Measurements from ENCODE around the gene TFF2.

The TFF2 gene

GRCh38 chr21:42350927-42351426, at the start of gene TFF2:
Gene TFF2 (minus strand): TSS chr21:42350994. CDS start chr21:42350957, 37 bp downstream.
- no peaks in the 10 kb centered on the region for H3K36me3 Mint-ChIP-seq (ENCODE audit: low read depth)

GRCh38 chr21:42400525-42400924, 49.7 kb upstream of the TFF2 start:
- peak overlapping the region; percentile 64 for H3K4me3 Mint-ChIP-seq
- H3K27ac Mint-ChIP-seq, result peak overlapping the region; percentile 87
- peaks cover 36% of the 10 kb centered on the region for H3K36me3 Mint-ChIP-seq (ENCODE audit: low read depth)
- no peaks in the 10 kb centered on the region for H3K27me3 Mint-ChIP-seq
- peaks cover 69% of the 10 kb centered on the region for H3K4me1 Mint-ChIP-seq (ENCODE audit: low read depth)
- peaks cover 8% of the 10 kb centered on the region for H3K9me3 Mint-ChIP-seq

More at GRCh38 chr21:42350927-42351426, at the start of gene TFF2:
- no peak within 1 kb of the TSS for H3K4me3 Mint-ChIP-seq
- peaks cover 16% of the 10 kb centered on the region for H3K9me3 Mint-ChIP-seq
- no peaks in the 10 kb centered on the region for H3K4me1 Mint-ChIP-seq (ENCODE audit: low read depth)
- H3K27ac Mint-ChIP-seq, result no peak within 1 kb of the TSS
- peaks cover 4% of the 10 kb centered on the region for H3K27me3 Mint-ChIP-seq

GRCh38 chr21:42398436-42399028, 47.7 kb upstream of the TFF2 start:
- H3K4me1 Mint-ChIP-seq (ENCODE audit: low read depth), result peaks cover 76% of the 10 kb centered on the region
- H3K27me3 Mint-ChIP-seq, result no peaks in the 10 kb centered on the region
- H3K36me3 Mint-ChIP-seq (ENCODE audit: low read depth), result peaks cover 34% of the 10 kb centered on the region
- no peak overlapping the region for H3K4me3 Mint-ChIP-seq
- H3K27ac Mint-ChIP-seq, result peak overlapping the region; percentile 65
- H3K9me3 Mint-ChIP-seq, result peaks cover 8% of the 10 kb centered on the region

- H3K36me3 Mint-ChIP-seq (ENCODE audit: low read depth), result peaks cover 34% of the 10 kb centered on the region
- H3K9me3 Mint-ChIP-seq, result peaks cover 8% of the 10 kb centered on the region
- H3K27me3 Mint-ChIP-seq, result no peaks in the 10 kb centered on the region
- peaks cover 77% of the 10 kb centered on the region for H3K4me1 Mint-ChIP-seq (ENCODE audit: low read depth)
- no peak overlapping the region for H3K4me3 Mint-ChIP-seq
- peak overlapping the region; percentile 53 for H3K27ac Mint-ChIP-seq
Measured at GRCh38 chr21:42397746-42398394, 47.1 kb upstream of the TFF2 start.

- Mint-ChIP-seq H3K4me1 (ENCODE audit: low read depth) (peaks cover 79% of the 10 kb centered on the region), H3K4me3 (no peak overlapping the region), H3K27me3 (no peaks in the 10 kb centered on the region), H3K9me3 (peaks cover 7% of the 10 kb centered on the region), H3K27ac (peak overlapping the region; percentile 53), H3K36me3 (ENCODE audit: low read depth) (peaks cover 34% of the 10 kb centered on the region)
Measured at GRCh38 chr21:42396799-42397745, 46.3 kb upstream of the TFF2 start.

GRCh38 chr21:42395905-42396651, 45.3 kb upstream of the TFF2 start, which contains the start of gene TMPRSS3:
Gene TMPRSS3 (minus strand): TSS chr21:42396052. CDS start chr21:42395417, 635 bp downstream.
- Mint-ChIP-seq H3K36me3 (ENCODE audit: low read depth) (peaks cover 33% of the 10 kb centered on the region), H3K27ac (peak within 1 kb of the TSS; percentile 63), H3K9me3 (no peaks in the 10 kb centered on the region), H3K4me1 (ENCODE audit: low read depth) (peaks cover 77% of the 10 kb centered on the region), H3K4me3 (no peak within 1 kb of the TSS), H3K27me3 (no peaks in the 10 kb centered on the region)

GRCh38 chr21:42395302-42395701, 44.5 kb upstream of the TFF2 start:
- peaks cover 77% of the 10 kb centered on the region for H3K4me1 Mint-ChIP-seq (ENCODE audit: low read depth)
- H3K27me3 Mint-ChIP-seq, result no peaks in the 10 kb centered on the region
- H3K4me3 Mint-ChIP-seq, result no peak overlapping the region
- peak overlapping the region; percentile 63 for H3K27ac Mint-ChIP-seq
- peaks cover 40% of the 10 kb centered on the region for H3K36me3 Mint-ChIP-seq (ENCODE audit: low read depth)
- no peaks in the 10 kb centered on the region for H3K9me3 Mint-ChIP-seq

GRCh38 chr21:42393443-42393950, 42.7 kb upstream of the TFF2 start:
- H3K36me3 Mint-ChIP-seq (ENCODE audit: low read depth), result peaks cover 51% of the 10 kb centered on the region
- peak overlapping the region; percentile 69 for H3K4me3 Mint-ChIP-seq
- H3K27ac Mint-ChIP-seq, result peak overlapping the region; percentile 86
- peaks cover 77% of the 10 kb centered on the region for H3K4me1 Mint-ChIP-seq (ENCODE audit: low read depth)
- H3K9me3 Mint-ChIP-seq, result no peaks in the 10 kb centered on the region
- H3K27me3 Mint-ChIP-seq, result no peaks in the 10 kb centered on the region

- peak overlapping the region; percentile 86 for H3K27ac Mint-ChIP-seq
- H3K4me1 Mint-ChIP-seq (ENCODE audit: low read depth), result peaks cover 74% of the 10 kb centered on the region
- peaks cover 53% of the 10 kb centered on the region for H3K36me3 Mint-ChIP-seq (ENCODE audit: low read depth)
Measured at GRCh38 chr21:42392731-42393442, 42.1 kb upstream of the TFF2 start.

GRCh38 chr21:42391297-42391696, 40.5 kb upstream of the TFF2 start:
- H3K27ac Mint-ChIP-seq, result no peak overlapping the region
- peaks cover 75% of the 10 kb centered on the region for H3K4me1 Mint-ChIP-seq (ENCODE audit: low read depth)
- H3K36me3 Mint-ChIP-seq (ENCODE audit: low read depth), result peaks cover 59% of the 10 kb centered on the region
- no peaks in the 10 kb centered on the region for H3K27me3 Mint-ChIP-seq
- no peak overlapping the region for H3K4me3 Mint-ChIP-seq
- H3K9me3 Mint-ChIP-seq, result no peaks in the 10 kb centered on the region

More at GRCh38 chr21:42392731-42393442, 42.1 kb upstream of the TFF2 start:
- Mint-ChIP-seq H3K27me3 (no peaks in the 10 kb centered on the region), H3K4me3 (peak overlapping the region; percentile 69), H3K9me3 (no peaks in the 10 kb centered on the region)

- no peaks in the 10 kb centered on the region for H3K27me3 Mint-ChIP-seq
- peaks cover 63% of the 10 kb centered on the region for H3K36me3 Mint-ChIP-seq (ENCODE audit: low read depth)
- H3K4me3 Mint-ChIP-seq, result no peak overlapping the region
- H3K27ac Mint-ChIP-seq, result no peak overlapping the region
- H3K9me3 Mint-ChIP-seq, result no peaks in the 10 kb centered on the region
- H3K4me1 Mint-ChIP-seq (ENCODE audit: low read depth), result peaks cover 78% of the 10 kb centered on the region
Measured at GRCh38 chr21:42390696-42391095, 39.9 kb upstream of the TFF2 start.

- Mint-ChIP-seq H3K4me3 (no peak overlapping the region), H3K36me3 (ENCODE audit: low read depth) (peaks cover 59% of the 10 kb centered on the region), H3K27ac (no peak overlapping the region), H3K4me1 (ENCODE audit: low read depth) (peaks cover 82% of the 10 kb centered on the region), H3K27me3 (no peaks in the 10 kb centered on the region), H3K9me3 (no peaks in the 10 kb centered on the region)
Measured at GRCh38 chr21:42390193-42390592, 39.4 kb upstream of the TFF2 start.

GRCh38 chr21:42389449-42389835, 38.6 kb upstream of the TFF2 start:
- no peaks in the 10 kb centered on the region for H3K27me3 Mint-ChIP-seq
- H3K36me3 Mint-ChIP-seq (ENCODE audit: low read depth), result peaks cover 52% of the 10 kb centered on the region
- no peaks in the 10 kb centered on the region for H3K9me3 Mint-ChIP-seq
- H3K4me1 Mint-ChIP-seq (ENCODE audit: low read depth), result peaks cover 85% of the 10 kb centered on the region
- H3K4me3 Mint-ChIP-seq, result no peak overlapping the region
- H3K27ac Mint-ChIP-seq, result no peak overlapping the region

All from stimulated activated naive CD8-positive, alpha-beta T cell treated with anti-CD3 and anti-CD28 coated beads, Interleukin-15, Interleukin-2, amounts not matched to agents 100 ng/mL and 50 ng/mL, for 24 hours (primary cell).